Right lobe of liver (tissue), 6 donors: ENCODE results near the gene KY. TPM values are rescaled to one million over a fixed set of nuclear protein-coding genes. Genes with fewer than 3 reads are reported as not detected.

Source experiments
- ATAC-seq, 4 donors: fragments of 200-7000 bp; cut with Tn5 transposase; one replicate each; pipeline ENCODE4 v1.9.1; 2020; ENCODE audit warnings: mild to moderate bottlenecking in 4 of 4, moderate library complexity in 4 of 4
- DNase-seq, 3 donors: peaks; one replicate each; pipeline ENCODE4 v3.0.0-alpha.2; 2020
- H3K27ac ChIP-seq, 3 donors: fragments of 200-600 bp; one replicate each; pipeline ENCODE4 v1.8.0; 2022
- H3K27me3 ChIP-seq, 2 donors: fragments of 200-600 bp; one replicate each; pipeline ENCODE4 v1.8.0; 2022
- H3K36me3 ChIP-seq, 4 donors: fragments of 200-600 bp; sonication (generic) in 1 of 4; one replicate each; pipeline versions ENCODE4 v1.5.1 to v1.8.0; 2017 to 2022; ENCODE audit warnings: control low read depth in 1 of 4
- H3K4me1 ChIP-seq, 4 donors: fragments of 200-600 bp; sonication (generic) in 1 of 4; one replicate each; pipeline versions ENCODE4 v1.5.1 to v1.8.0; 2017 to 2022; ENCODE audit warnings: control low read depth in 1 of 4
- H3K4me3 ChIP-seq, 3 donors: fragments of 200-600 bp; one replicate each; pipeline ENCODE4 v1.8.0; 2022
- H3K9me3 ChIP-seq, 4 donors: fragments of 200-600 bp; sonication (generic) in 1 of 4; one replicate each; pipeline versions ENCODE4 v1.5.1 to v1.8.0; 2017 to 2022; ENCODE audit warnings: control low read depth in 1 of 4
- CTCF ChIP-seq, 4 donors: fragments of 200-600 bp in 3 of 4; fragments of 450-650 bp in 1 of 4; IDR thresholded peaks; one replicate each; pipeline versions ENCODE4 v1.5.1 to v1.8.0; 2016 to 2022; ENCODE audit warnings: antibody characterized with exemption in 4 of 4, mild to moderate bottlenecking in 2 of 4
- POLR2A ChIP-seq: fragments of 450-650 bp; IDR thresholded peaks from one replicate; pipeline ENCODE4 v1.6.1; 2017; ENCODE audit warnings: antibody characterized with exemption, mild to moderate bottlenecking
- WGBS: methylation state at CpG from one replicate; pipeline ENCODE4 v1.1.6; 2018; ENCODE audit warnings: low coverage, low lambda C conversion rate; ENCODE audit not compliant: insufficient coverage; ENCODE audit errors: missing lambda C conversion rate; 5-methylcytosine and 5-hydroxymethylcytosine counted together
- intact Hi-C, 2 donors: fragments of 100-400 bp; cut with DNase I; formaldehyde crosslinking; loops; one replicate each; pipeline versions ENCODE4 v1.11.2 to v1.14.1; 2022
- total RNA-seq, 6 experiments: library from RNA; depleted of rRNA in 2 of 6; stranded (reverse); fragments of >200 nt in 2 of 6; fragmentation: NEBNext Ultra II Directional in 3 of 6; extraction: Animal tissue kit (Norgen Biotek cat#: 25700) in 3 of 6; gene quantifications; one replicate each; pipeline versions ENCODE4 v1.1.0 to v1.2.4, GENCODE V29; 2016 to 2023
- donor health status: DM: no; HTN: yes; CAD: no.
- donor health status: DM: no; HTN: no; CAD: no.
- donor health status: DM: no; HTN: no; CAD: no.
- donor health status: DM: no; HTN: yes; CAD: no.
- donor health status: DM: no; HTN: yes; CAD: no.

Gene KY
- total RNA-seq, 6 experiments from 2014 or later = not detected

- ATAC-seq (no peak), DNase-seq (no peak)
- no peak overlapping the region for H3K4me3 ChIP-seq
- TF ChIP-seq POLR2A = no peak
- TF ChIP-seq CTCF (IDR thresholded peaks at IDR 0.05) = no peak
- intact Hi-C loops = no loop called here
- H3K27me3 ChIP-seq = no peaks in the 10 kb centered on the region
- H3K4me1 ChIP-seq = no peaks in the 10 kb centered on the region
- H3K9me3 ChIP-seq = no peaks in the 10 kb centered on the region
- no peak overlapping the region for H3K27ac ChIP-seq
- H3K36me3 ChIP-seq = no peaks in the 10 kb centered on the region
- 77% methylated on average over 3 of the region's 3 CpGs for WGBS
Observed at GRCh38 chr3:134621854-134622253, 29.0 kb downstream of the KY start.

GRCh38 chr3:134620476-134621115 lies 30.2 kb downstream of the KY start:
- H3K4me1 ChIP-seq = no peaks in the 10 kb centered on the region
- 40% methylated on average over 1 of the region's 5 CpGs for WGBS
- H3K27ac ChIP-seq = no peak overlapping the region
- intact Hi-C loops = no loop called here
- H3K36me3 ChIP-seq = no peaks in the 10 kb centered on the region
- DNase-seq (no peak), ATAC-seq (no peak)
- TF ChIP-seq POLR2A = no peak
- no peak for TF ChIP-seq CTCF (IDR thresholded peaks at IDR 0.05)
- H3K4me3 ChIP-seq = no peak overlapping the region
- H3K9me3 ChIP-seq = no peaks in the 10 kb centered on the region
- no peaks in the 10 kb centered on the region for H3K27me3 ChIP-seq

DNA sequence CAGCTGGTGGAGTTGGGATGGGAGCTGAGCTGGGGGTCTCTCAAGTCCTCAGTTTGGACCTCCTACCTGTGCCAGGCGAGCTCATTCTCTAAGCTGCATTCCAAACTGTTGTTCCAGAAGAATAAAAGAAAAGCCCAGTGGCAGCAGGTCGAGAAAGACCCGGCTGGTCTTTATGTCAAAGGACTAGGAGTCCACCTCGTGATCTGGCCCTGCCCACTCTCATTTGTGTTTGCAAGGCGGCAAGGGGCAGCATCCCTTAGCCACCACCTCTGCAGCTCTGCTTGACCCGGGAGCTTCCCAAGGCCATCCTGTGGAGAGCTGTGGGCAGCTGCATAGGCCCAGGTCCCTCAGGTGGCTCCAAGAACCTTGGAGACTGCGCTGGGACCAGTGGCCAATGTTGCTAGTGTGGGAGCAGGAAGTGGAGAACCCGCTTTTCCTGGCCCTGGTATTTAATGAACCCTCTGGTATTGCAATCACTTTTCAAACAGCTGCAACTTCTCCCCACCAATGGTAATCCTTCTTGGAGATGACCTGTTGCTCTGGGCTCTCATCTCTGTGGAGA lies 30.9 kb downstream of the KY start:
- DNase-seq (no peak), ATAC-seq (no peak)
- H3K36me3 ChIP-seq = no peaks in the 10 kb centered on the region
- TF ChIP-seq CTCF (IDR thresholded peaks at IDR 0.05) = no peak
- no peak for TF ChIP-seq POLR2A
- WGBS = 72% methylated on average over 3 of the region's 8 CpGs
- H3K27ac ChIP-seq = no peak overlapping the region
- no peaks in the 10 kb centered on the region for H3K27me3 ChIP-seq
- no peaks in the 10 kb centered on the region for H3K9me3 ChIP-seq
- no peak overlapping the region for H3K4me3 ChIP-seq
- intact Hi-C loops = no loop called here
- no peaks in the 10 kb centered on the region for H3K4me1 ChIP-seq

- DNase-seq (no peak), ATAC-seq (no peak)
- TF ChIP-seq CTCF (IDR thresholded peaks at IDR 0.05) (no peak), POLR2A (no peak)
- H3K4me1 ChIP-seq = no peaks in the 10 kb centered on the region
- no peaks in the 10 kb centered on the region for H3K36me3 ChIP-seq
- no peak overlapping the region for H3K27ac ChIP-seq
- intact Hi-C loops = no loop called here
- H3K4me3 ChIP-seq = no peak overlapping the region
- no CpG with 5 or more reads among the region's 2 CpGs for WGBS
- H3K27me3 ChIP-seq = no peaks in the 10 kb centered on the region
- H3K9me3 ChIP-seq = no peaks in the 10 kb centered on the region
Observed at GRCh38 chr3:134619301-134619615, 31.6 kb downstream of the KY start.
